Measurements from ENCODE around the gene FDXR.

DNA sequence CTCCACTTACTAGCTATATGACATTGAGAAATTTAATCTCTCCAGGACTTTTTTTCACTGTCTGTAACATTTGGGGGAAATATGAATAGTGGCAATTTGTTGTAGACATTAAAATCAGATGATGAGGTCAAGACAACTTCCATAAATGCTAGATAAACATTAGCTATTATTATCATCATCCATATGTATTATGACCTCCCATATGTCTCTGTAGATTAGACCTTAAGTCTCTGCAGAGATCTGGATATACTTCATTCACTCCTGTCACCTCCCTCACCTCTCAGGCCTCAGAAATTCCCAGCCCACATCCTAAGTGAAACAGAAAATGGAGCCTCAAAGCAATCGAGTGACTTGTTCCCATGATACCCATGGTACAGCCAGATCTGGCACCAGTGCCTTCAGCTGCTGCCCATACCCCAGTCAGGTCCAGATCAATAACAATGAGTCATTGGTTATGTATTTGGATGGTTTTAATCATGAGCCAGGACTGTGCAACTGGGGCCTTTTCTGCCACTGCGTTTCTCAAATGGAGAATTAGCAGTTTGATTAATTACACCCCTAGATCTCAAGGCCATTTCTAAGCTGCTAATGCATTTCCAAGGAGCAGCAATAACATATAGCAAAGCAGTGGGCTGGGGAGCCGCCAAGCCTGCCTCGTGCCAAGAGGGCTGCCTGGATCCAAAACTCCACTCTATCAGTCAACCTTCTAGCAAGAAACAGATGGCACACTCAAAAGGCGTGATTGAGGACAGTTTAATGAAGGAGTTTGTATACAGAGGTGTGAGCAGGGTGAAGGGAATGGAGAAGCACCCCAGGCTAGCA lies 2.6 kb upstream of the FDXR start:
- no peak for TF ChIP-seq CTCF (IDR thresholded peaks at IDR 0.05)
- TF ChIP-seq POLR2A (IDR thresholded peaks at IDR 0.05) = no peak
- no peak for TF ChIP-seq EP300 (IDR thresholded peaks at IDR 0.05)
- no peak for TF ChIP-seq POLR2AphosphoS5 (IDR thresholded peaks at IDR 0.05)
